Fibroblast of villous mesenchyme (primary cell): ENCODE measurements around the gene CDH13. TPM values are rescaled to one million over a fixed set of nuclear protein-coding genes. Genes with fewer than 3 reads are reported as not detected.

Source experiments
- DNase-seq: peaks from one replicate; pipeline ENCODE4 v3.0.0-alpha.2; 2010; ENCODE audit warnings: low read depth
- H3K4me3 ChIP-seq: 2 replicates; pipeline ENCODE4 v1.5.1; 2011; ENCODE audit warnings: low read depth, mild to moderate bottlenecking, low read length
- total RNA-seq: library from RNA; depleted of rRNA; stranded (reverse); fragments of >200 nt; gene quantifications from 2 replicates; pipeline ENCODE4 v1.2.3, GENCODE V29; 2012
- TF ChIP-seq, protein P1 (sequence below): IDR thresholded peaks from 2 replicates; pipeline ENCODE4 v1.5.1; 2012; ENCODE audit warnings: low read depth, mild to moderate bottlenecking, low read length; ENCODE audit not compliant: insufficient read depth

The CDH13 gene
- total RNA-seq, 1 donor: 47.5 TPM

DNA sequence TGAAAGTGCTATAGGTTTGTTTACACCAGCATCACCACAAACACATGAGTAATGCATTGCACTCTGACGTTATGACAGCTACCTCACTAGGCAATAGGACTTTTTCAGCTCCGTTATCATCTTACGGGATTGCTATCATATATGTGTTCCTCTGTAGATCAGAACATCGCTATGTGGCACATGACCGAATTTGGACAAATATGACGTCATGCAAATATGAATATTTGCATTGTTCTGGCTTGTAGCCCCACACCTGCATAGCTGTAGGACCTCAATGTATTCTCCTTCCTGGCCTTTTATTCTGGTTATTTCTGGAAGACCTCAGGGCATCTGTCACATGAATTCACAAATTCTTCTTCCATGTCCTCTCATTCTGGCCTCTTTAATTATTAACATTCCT lies 393.2 kb downstream of the CDH13 start:
- no peak overlapping the region for H3K4me3 ChIP-seq
- DNase-seq: no peak
- TF ChIP-seq, protein P1, sequence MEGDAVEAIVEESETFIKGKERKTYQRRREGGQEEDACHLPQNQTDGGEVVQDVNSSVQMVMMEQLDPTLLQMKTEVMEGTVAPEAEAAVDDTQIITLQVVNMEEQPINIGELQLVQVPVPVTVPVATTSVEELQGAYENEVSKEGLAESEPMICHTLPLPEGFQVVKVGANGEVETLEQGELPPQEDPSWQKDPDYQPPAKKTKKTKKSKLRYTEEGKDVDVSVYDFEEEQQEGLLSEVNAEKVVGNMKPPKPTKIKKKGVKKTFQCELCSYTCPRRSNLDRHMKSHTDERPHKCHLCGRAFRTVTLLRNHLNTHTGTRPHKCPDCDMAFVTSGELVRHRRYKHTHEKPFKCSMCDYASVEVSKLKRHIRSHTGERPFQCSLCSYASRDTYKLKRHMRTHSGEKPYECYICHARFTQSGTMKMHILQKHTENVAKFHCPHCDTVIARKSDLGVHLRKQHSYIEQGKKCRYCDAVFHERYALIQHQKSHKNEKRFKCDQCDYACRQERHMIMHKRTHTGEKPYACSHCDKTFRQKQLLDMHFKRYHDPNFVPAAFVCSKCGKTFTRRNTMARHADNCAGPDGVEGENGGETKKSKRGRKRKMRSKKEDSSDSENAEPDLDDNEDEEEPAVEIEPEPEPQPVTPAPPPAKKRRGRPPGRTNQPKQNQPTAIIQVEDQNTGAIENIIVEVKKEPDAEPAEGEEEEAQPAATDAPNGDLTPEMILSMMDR: no peak

- no peak overlapping the region for H3K4me3 ChIP-seq
- TF ChIP-seq, protein P1: no peak
- DNase-seq: no peak
Observed at GRCh38 chr16:83021045-83021444, 394.3 kb downstream of the CDH13 start.

GRCh38 chr16:83021746-83022145 lies 395.0 kb downstream of the CDH13 start:
- DNase-seq: no peak
- H3K4me3 ChIP-seq: no peak overlapping the region
- TF ChIP-seq, protein P1: no peak

DNA sequence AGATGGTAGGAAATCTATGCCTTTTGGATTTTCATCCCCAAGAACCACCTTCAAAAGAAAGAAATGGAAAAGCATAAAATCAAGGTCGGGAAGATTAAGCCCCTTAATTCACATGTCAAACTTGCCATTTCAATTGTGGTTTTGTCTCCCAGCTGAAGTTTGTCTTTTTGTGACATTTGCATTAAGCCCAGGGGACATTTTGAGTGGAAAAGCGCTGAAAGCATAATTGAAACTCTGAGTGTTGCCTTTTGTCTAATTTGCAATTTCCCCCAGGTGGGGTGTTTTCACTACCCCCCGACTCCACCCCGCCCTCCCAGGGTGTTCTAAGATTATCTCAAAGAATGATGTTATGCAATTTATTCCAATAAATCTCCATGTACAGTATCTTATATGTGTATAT lies 396.2 kb downstream of the CDH13 start:
- no peak overlapping the region for H3K4me3 ChIP-seq
- DNase-seq: no peak
- TF ChIP-seq, protein P1: no peak

DNA sequence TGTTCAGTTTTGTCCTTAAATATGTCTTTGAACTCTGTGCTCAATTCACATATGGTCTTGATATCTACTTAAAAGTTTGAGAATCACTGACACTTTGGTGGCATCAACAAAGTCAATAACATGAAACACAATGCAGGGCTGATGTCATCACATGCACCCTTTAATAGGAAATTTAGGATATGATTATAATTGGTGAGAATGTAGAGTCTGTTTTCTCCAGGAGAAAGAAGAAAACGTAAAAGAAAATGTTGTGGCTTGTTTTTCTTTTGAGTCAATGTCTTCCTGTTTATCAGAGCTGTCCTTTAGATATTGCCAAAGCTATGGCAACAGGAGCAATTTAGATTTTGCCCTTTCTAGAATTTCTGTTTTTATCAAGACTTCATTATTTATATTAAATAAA lies 396.9 kb downstream of the CDH13 start:
- TF ChIP-seq, protein P1: no peak
- no peak for DNase-seq
- no peak overlapping the region for H3K4me3 ChIP-seq

GRCh38 chr16:83027973-83028372 lies 401.2 kb downstream of the CDH13 start:
- H3K4me3 ChIP-seq: no peak overlapping the region
- TF ChIP-seq, protein P1: no peak
- no peak for DNase-seq

- TF ChIP-seq, protein P1: no peak
- no peak for DNase-seq
- no peak overlapping the region for H3K4me3 ChIP-seq
Observed at GRCh38 chr16:83029467-83029866, 402.7 kb downstream of the CDH13 start.
